GM19468 (cell line): Measurements from ENCODE around the gene ACTR5.
A peak's percentile ranks its signal among the peaks of the same experiment; 100 is the strongest.

ENCODE experiments used
- ATAC-seq: cut with Tn5 transposase; IDR thresholded peaks from one replicate; pipeline ENCODE4 v1.9.1; 2021; ENCODE audit warnings: mild to moderate bottlenecking, moderate library complexity, moderate number of reproducible peaks; ENCODE audit not compliant: unreplicated experiment; ENCODE audit errors: extremely low read depth

Gene ACTR5

DNA sequence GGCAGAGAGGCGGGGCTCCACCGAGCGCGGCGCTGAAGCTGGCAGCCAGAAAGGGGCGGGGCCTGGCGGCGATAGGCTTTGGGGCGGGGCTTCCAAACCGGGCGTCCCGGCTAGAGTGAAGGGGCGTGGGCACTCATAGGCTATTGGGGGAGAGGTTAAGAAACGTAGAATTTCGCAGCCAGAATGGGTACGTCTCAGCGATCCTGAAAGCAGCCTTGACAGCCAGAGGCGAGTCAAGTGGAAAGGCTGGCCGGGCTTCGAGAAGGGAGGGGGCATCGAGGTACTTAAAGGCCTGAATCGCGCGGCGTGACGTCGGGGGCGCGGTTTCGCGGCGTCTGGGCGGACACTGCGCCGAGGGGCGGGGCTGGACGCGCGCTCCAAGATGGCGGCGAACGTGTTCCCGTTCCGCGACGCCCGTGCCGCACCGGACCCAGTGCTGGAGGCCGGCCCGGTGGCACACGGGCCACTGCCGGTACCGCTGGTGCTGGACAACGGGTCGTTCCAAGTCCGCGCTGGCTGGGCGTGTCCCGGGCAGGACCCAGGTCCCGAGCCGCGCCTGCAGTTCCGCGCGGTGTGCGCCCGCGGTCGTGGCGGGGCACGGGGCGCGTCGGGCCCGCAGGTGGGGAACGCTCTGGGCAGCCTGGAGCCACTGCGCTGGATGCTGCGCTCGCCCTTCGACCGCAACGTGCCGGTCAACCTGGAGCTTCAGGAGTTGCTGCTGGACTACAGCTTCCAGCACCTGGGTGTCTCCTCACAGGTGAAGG, at the start of gene ACTR5:
Gene ACTR5, plus strand, starts transcription at position 364 of the 764 bp plus-strand sequence. Its CDS starts 19 bp downstream, at position 383.
- peak; percentile 75 for ATAC-seq

DNA sequence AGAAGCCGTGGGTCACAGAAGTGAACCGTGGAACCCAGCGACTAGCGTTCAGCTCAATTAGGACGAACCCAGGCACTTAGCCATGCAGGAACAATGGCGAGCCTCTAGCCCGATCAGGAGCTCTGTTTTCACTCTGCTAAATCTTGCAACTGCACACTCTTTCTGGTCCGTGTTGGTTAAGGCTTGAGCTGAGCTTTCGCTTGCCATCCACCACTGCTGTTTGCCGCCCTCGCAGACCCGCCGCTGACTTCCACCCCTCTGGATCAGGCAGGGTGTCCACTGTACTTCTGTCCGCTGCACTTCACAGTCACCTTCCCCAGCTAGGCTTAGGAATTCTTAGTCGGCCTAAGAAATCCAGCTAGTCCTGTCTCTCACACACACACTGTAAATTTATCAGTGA, 49.7 kb upstream of the ACTR5 start:
- ATAC-seq: no peak

DNA sequence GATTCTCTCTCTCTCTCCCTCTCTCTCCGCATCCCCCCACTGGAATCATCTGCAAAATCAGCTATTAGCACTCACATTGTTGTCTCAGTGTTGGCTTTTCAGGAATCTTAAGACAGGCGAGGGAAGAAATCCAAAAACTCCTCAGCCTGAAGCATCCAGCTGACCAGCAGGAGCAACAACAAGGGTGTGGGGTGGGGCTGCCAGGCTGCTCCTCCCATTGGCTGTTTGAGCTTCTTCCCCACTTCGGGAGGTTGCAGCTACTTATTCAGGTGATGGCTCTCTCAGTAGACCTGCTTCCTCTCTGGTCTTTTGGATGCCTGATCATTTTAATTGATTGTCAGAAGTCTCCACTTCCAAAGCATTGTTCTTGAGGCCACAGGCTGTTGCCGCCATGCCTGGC, 48.1 kb upstream of the ACTR5 start:
- ATAC-seq: no peak

DNA sequence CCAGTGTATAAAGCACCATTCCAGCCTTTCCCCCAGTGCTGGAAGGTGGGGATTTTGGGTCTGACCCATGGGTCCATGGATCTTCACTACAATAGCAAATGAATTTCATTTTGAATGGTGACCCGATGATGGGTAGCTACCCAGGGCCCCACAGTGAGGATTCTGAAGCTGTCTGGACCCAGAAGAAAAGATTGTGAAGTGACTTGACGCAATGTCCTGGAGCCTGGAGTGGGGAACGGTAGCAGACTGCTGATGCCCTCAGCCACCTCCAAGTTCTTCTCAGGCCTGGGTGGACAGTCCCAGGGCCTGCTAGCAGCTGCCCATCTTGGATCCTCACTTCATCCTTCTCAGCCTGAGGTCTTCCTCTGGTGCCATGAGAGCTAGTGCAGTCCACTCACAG, 47.3 kb upstream of the ACTR5 start:
- ATAC-seq: no peak

DNA sequence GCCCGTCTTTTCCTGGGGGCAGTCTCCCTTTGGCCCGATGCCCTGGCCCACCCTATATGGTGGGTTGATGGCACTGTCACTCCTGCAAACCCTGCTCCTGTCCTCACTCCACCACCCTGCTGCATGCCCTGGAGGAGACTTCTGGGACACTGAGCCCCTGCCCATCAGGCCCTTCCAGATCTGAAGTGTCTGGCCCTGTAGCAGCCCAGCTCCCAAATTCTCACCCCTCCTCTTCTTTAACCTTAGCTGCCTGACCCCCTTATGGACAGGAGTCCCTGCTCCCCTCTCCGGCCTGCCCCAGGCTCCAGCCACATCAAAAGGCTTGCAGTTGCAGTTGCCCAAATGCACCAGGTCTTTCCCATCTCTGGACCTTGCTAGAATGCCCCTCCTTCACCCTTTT, 44.7 kb upstream of the ACTR5 start:
- ATAC-seq: no peak

DNA sequence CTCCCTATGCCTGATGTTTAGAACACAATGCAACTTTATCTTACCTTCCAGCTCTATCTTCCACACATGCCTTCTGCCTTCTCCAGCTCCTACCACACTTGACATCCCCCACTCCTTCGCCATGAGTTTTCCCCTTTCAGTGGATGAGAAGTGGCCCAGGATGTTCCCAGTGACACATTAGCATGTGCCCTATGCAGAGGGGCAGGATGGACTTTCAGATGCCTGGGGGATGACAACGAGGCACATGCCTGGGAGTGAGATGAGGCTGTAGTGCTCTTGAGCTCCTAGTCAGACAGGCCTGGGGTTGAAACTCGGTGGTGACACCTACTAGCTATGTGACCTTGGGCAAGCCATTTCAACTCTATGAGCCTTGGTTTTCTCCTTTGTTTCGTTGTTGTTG, 44.1 kb upstream of the ACTR5 start:
- ATAC-seq: no peak

DNA sequence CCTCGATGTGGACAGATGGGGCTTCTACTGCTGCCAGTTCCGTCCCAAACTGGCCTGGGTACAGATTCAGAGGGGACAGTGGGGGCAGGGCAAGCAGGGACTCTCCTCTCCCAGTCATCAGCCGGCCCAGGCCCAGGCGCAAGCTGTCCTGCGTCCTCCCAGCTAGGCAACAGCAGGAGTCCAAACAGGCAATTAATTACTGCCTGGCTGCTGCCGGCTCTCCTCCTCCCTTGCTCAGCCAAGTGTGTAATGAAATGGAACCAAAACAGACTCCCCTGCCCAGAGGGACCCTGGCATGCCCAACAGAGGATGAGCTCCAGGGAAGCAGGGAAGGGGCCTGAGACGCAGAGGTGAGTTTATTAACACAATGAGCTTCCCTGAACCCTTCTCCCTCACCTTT, 41.8 kb upstream of the ACTR5 start:
- ATAC-seq: no peak

DNA sequence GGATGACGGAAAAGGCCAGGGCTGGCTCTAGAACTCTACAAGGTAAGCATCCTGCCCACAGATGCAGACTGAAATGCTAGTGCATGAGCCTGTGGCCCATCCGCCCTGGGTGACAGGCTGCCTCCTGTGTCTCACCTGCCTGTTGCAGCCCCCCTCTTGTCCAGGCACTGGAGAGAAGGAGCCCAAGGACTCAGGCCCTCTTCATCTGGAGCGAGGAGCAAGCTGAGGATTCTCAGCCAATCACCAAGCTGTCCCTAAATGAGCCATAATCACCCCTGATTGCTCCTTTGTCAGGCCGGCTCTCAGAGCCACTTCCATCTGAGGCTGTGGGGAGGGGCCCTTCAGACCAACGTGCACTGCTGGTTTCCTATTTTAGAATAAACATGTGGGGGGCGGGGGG, 34.0 kb upstream of the ACTR5 start:
- no peak for ATAC-seq

DNA sequence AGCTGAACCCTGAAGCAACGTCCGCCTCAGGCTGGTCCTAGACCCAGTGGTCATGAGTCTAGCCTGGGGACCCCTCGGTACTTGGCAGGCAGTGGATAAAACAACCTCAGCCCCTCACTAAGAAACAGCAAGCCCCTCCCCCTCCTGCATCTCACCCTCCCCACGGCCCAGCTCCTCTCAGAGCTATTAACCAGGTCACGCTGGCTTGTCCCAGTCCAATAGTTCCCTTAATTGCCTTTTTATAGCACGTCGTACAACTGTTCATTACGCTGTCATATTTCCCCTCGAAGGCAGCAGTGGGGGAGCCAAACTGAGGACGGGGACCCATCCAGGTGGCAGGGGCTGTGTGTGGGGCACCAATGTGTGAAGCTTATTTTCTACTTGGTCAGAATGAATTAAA, 32.6 kb upstream of the ACTR5 start:
- ATAC-seq: no peak

DNA sequence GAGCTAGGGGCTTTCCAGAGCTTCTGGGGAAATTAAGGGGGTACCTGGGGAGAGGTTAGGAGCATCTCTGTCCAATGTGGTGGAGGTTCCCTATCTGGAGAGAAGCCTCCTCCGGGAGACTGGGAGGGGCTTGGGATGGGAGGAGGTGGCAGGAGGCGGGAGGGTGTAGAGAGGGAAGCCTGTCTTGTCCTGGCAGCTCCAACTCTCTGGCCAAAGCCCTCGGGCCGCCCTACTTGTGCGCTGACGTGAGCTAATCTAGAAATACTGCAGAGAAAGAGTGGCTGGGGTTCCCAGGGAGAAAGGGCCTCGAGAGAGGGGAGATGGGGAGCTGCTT, 25.6 kb upstream of the ACTR5 start:
- no peak for ATAC-seq

DNA sequence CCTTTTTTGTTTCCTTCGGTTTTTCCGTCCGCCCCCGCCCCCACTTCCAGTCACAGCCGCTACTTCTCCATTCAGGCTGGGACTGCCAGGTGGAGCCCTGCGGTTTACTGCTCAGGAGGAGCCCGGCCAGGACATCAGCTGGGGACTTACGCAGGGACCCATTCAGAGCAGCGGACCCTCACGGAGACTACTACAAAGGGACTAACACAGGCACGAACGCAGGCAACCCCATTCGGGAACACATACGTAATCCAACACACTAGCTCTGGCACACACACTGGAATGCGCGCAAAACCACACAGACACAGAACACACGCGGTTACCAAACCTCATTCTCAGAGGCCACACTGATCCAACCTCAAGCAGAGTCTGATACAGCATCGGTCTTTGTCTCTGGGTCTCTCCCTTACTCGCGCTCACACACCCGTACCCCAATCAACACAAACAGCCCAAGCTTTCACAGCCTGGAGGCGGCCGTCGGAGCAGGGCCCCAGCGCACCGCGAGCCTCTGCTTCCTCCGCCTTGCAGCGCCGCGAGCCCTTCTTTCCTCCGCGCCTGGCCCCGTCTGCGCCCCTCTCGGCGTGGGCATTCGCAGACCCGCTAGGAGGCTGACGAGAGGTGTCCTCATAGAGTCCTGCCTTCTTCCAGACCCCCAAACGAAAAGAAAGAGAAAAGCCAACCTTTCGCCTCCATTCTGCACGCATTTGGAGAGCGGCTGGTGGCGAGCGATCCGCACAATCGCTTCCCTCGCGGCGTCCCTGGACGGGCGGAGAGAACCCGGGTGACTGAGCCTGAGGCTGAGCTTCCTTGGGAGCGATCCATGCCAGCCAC, 25.0 kb upstream of the ACTR5 start:
- ATAC-seq: no peak

DNA sequence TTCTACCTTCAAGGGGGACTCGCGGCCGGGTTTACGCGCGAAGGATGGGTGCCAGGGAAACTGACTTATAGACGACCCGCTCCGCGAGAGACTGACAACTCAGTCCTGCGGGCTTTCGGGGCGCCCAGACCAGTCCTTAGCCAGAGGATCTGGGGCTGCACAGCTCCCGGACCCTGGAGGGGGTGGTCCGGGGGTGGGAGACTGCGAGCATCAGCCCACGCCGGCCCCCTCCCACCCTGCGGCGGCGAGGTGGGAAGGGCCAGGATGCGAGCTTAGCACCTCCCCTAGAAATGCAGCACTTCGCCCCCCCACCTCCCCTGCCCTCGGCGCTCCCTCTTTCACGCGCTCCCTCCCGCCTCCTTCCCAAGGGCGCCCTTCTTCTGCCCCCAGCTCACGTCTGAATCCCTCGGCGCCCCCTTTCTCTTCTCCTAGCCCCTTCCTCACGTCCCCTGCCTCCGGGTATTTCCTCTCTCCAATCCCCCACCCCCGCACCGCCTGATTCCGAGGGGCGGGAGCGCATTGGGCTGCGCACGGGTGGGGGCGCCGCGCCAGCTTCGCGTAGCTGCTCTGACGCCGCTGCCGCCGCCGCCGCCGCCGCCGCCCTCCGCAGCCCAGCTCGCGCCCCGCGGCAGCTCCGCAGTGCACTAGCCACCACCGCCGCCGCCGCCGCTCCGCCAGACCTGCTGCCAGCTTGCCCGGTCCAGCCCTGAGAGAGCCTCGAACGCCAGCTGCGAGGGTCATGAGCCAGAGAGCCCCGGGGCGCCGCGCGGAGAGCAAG, 24.2 kb upstream of the ACTR5 start, which contains the start of gene SLC32A1:
Gene SLC32A1, plus strand, starts transcription at position 639 of the 778 bp plus-strand sequence. CDS start 239 bp downstream, outside the sequence.
- ATAC-seq: no peak

DNA sequence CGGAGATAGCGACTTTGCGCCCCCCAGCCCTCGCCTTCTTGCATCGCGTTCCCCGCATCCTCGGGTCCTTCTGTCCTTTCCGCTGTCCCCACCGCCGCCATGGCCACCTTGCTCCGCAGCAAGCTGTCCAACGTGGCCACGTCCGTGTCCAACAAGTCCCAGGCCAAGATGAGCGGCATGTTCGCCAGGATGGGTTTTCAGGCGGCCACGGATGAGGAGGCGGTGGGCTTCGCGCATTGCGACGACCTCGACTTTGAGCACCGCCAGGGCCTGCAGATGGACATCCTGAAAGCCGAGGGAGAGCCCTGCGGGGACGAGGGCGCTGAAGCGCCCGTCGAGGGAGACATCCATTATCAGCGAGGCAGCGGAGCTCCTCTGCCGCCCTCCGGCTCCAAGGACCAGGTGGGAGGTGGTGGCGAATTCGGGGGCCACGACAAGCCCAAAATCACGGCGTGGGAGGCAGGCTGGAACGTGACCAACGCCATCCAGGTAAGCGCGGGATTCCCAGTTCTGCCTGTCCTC, 23.6 kb upstream of the ACTR5 start:
- no peak for ATAC-seq

DNA sequence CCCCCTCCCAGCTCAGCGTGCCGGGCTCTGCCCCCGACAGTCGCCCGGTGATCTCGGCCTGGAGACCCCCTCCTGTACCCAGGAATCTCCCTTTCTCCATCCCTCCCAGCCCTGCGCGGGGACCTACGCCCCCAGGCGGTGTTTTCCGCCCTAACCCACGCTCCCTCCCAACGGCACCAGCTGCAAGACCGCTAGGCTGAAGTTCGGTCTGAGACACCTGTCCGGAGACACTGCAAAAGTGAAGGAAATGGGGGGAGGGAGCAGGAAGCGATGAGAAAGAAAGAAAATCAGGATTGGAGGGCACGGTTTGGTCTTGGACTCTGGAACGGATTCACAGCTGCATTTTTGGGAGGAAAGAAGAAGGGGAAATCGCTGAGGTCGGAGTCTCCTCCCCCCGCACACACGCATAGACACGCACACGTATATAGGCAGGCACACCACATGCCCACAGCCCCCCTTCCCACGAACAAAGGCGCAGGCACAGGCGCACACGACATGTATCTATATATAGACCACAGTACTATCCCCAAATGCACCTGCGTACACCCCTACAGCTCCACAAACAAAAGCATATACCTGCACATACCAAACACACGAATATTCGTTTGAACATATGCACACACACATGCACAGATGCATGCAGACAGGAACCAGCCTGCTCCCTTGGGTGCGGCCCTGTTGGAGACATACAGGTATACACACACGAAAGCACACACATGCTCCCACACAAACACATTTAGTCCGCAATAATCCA, 22.9 kb upstream of the ACTR5 start:
- ATAC-seq: no peak

DNA sequence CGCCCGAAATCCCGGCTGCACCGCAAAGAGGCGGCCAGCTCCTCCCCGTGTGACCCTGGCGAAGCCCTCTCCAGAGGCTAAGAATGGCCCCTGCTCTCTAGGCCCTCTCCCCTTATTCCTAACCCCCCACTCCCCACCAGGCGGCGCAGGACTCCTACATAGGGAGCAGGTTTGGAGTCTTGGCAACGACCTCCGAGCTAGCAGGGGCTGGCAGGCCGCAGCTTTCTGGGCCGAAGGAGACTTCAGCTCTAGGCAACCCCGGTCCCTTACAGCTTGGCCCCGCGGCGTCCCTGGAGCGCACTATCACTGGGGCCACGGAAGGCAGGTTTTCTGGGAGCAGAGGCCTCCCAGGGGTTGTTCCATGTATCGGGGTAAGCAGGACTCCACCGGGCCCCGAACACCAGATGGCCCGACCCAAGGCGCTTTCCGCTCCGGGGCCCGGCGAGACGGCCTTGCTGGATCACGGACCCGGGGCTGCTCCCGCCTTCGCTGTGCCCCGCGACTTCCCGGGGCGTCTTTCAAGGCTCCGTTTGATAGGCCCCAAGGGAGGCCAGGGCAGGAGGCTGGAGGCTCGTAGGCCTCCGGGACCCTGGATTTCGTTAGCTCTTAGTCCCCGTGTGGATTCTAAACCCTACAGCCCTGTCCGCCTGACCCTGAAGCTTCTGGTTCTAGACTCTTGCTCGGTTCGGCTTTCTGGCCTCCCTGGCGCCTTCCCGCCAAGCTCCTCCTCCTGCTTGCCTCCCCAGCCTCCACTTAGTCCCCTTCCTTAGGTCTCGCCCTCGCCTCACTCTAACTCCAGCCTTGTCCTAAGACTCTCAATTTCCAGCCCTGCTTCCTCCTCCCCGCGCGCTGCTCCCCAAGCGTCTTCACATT, 22.1 kb upstream of the ACTR5 start:
- no peak for ATAC-seq

DNA sequence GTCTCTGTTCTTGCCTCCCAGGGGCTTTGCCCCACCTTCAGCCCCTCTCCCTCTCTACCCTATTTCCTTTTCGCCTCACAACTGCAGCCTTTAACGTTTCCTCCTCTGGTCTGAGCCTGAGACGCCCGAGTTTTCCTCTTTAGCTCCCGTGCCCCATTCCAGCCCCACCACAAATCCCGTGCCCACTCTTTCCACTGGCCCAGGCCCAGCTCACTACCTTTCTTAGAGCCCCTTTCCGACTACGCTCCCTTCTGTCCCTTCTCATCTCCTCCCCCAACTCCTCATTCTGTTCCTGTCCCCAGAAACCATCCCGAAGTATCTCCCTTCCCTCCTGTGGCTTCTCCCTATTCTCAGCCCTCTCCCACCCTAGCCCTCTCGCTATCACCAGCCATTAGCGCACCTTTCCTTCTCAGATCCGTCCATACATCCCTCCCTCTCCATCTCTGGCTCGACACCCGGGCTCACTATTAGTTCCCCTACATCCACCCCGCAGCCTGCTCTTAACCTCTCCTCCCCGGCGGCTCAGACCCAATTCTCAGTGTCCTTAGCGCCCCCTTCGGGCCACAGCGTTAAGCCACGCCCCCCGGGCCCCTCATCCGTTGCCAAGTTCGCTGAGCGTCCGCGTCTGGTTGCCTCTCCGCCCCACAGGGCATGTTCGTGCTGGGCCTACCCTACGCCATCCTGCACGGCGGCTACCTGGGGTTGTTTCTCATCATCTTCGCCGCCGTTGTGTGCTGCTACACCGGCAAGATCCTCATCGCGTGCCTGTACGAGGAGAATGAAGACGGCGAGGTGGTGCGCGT, 21.3 kb upstream of the ACTR5 start:
- ATAC-seq: no peak

DNA sequence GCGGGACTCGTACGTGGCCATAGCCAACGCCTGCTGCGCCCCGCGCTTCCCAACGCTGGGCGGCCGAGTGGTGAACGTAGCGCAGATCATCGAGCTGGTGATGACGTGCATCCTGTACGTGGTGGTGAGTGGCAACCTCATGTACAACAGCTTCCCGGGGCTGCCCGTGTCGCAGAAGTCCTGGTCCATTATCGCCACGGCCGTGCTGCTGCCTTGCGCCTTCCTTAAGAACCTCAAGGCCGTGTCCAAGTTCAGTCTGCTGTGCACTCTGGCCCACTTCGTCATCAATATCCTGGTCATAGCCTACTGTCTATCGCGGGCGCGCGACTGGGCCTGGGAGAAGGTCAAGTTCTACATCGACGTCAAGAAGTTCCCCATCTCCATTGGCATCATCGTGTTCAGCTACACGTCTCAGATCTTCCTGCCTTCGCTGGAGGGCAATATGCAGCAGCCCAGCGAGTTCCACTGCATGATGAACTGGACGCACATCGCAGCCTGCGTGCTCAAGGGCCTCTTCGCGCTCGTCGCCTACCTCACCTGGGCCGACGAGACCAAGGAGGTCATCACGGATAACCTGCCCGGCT, 20.6 kb upstream of the ACTR5 start:
- ATAC-seq: no peak
